SK-N-MC (cell line): ENCODE measurements around the gene HYCC1.
"Not testable (repeated sequence)": the region's sequence is repeated elsewhere in the genome, so short reads cannot be mapped to it uniquely, and the experiment has no call there.

Source experiments
- EZH2 ChIP-seq: fragments of 200-600 bp; sonication (generic); IDR thresholded peaks from one replicate; pipeline ENCODE4 v1.6.1; 2017; ENCODE audit warnings: antibody characterized with exemption
- POLR2AphosphoS5 ChIP-seq: IDR thresholded peaks from 2 replicates; pipeline ENCODE4 v1.6.1; 2012; ENCODE audit warnings: mild to moderate bottlenecking, low read depth, low read length, borderline replicate concordance

DNA sequence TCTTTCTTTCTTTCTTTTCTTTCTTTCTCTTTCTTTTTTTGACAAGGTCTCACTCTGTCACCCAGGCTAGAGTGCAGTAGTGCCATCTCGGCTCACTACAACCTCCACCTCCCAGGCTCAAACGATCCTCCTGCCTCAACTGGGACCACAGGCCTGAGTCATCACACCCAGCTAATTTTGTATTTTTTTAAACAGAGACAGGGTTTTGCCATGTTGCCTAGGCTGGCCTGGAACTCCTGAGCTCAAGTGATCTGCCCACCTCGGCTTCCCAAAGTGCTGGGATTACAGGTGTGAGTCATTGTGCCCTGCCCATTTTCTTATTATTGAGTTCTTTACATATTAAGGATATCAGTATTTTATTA, 37.2 kb upstream of the HYCC1 start:
- not testable (repeated sequence) for TF ChIP-seq EZH2, POLR2AphosphoS5
